Measurements from ENCODE around the gene KRTAP5-2. TPM values are rescaled to one million over a fixed set of nuclear protein-coding genes. Genes with fewer than 3 reads are reported as not detected.
A peak's percentile ranks its signal among the peaks of the same experiment; 100 is the strongest.

Gene KRTAP5-2
- total RNA-seq, 1 experiment from 2014 or later = not detected

- H4K8ac ChIP-seq (replicated peaks; ENCODE audit: insufficient read length, low read depth, low read length) = no peak overlapping the region
- H2BK15ac ChIP-seq (ENCODE audit: low read depth, low read length) = no peak overlapping the region
- no peak overlapping the region for H3K14ac ChIP-seq (ENCODE audit: insufficient read depth, low read length)
- no peak overlapping the region for H4K5ac ChIP-seq (ENCODE audit: insufficient read length, low read depth, low read length)
- Mint-ChIP-seq H3K36me3 (ENCODE audit: insufficient read depth in 1 of 3, low read depth in 3 of 3) (peaks cover 0 to 4% (median 0%) of the 10 kb centered on the region in 3 experiments; a peak in 3 of 7 replicates), H3K27ac (no peak overlapping the region), H3K9me3 (peaks cover 6 to 7% of the 10 kb centered on the region in 2 experiments), H3K27me3 (ENCODE audit: low read depth) (peaks cover 79% of the 10 kb centered on the region), H3K4me1 (peaks cover 12 to 26% of the 10 kb centered on the region in 2 experiments), H3K4me3 (peak overlapping the region; percentile 41 to 62; a peak in 2 of 5 replicates)
- H4K91ac ChIP-seq (ENCODE audit: insufficient read length, low read depth, low read length) = no peak overlapping the region
- no peak overlapping the region for H2AK5ac ChIP-seq (ENCODE audit: insufficient read length, low read length)
- peak; percentile 74 for DNase-seq
- no peak overlapping the region for H2BK120ac ChIP-seq (ENCODE audit: low read depth, low read length, poor library complexity, severe bottlenecking)
- H3K23me2 ChIP-seq (ENCODE audit: insufficient read length, low read depth, low read length, poor library complexity, severe bottlenecking) = peaks cover 22% of the 10 kb centered on the region
- no peak overlapping the region for H3K23ac ChIP-seq (ENCODE audit: insufficient read length, low read depth, low read length)
- H3K9ac ChIP-seq (ENCODE audit: extremely low read depth, insufficient read length, low read length) = no peak overlapping the region
- no peak overlapping the region for H3T11ph ChIP-seq (ENCODE audit: low read length)
- H2BK20ac ChIP-seq (ENCODE audit: low read depth, low read length, poor library complexity, severe bottlenecking) = no peak overlapping the region
- no peaks in the 10 kb centered on the region for H3K4me1 ChIP-seq (ENCODE audit: insufficient read depth, low read length)
- H3K56ac ChIP-seq (ENCODE audit: insufficient read length, low read depth, low read length) = no peak overlapping the region
- H4K20me1 ChIP-seq (ENCODE audit: control insufficient read depth, insufficient read depth, insufficient read length) = no peaks in the 10 kb centered on the region
- H3K79me1 ChIP-seq (ENCODE audit: insufficient read depth, low read depth, low read length, poor library complexity, severe bottlenecking) = no peaks in the 10 kb centered on the region
- no peak overlapping the region for H3K27ac ChIP-seq (ENCODE audit: insufficient read length, low read depth, low read length)
- no peaks in the 10 kb centered on the region for H3K9me3 ChIP-seq (ENCODE audit: control insufficient read depth, low read depth, low read length)
- WGBS (ENCODE audit: extremely low coverage, insufficient read length, low lambda C conversion rate) = no CpG with 5 or more reads among the region's 7 CpGs
- no peak overlapping the region for H3K4ac ChIP-seq (ENCODE audit: low read depth, low read length)
- H3K18ac ChIP-seq (ENCODE audit: insufficient read length, low read depth, low read length) = no peak overlapping the region
- peak overlapping the region; percentile 54 for H3K4me2 ChIP-seq (ENCODE audit: insufficient read depth, insufficient read length, low read length)
- no peak overlapping the region for H2AFZ ChIP-seq (ENCODE audit: low read length)
- H3K79me2 ChIP-seq (ENCODE audit: insufficient read depth, low read length) = no peaks in the 10 kb centered on the region
- H3K27me3 ChIP-seq (ENCODE audit: insufficient read depth, low read length) = peaks cover 19% of the 10 kb centered on the region
- no peak overlapping the region for H2BK12ac ChIP-seq (ENCODE audit: insufficient read length, low read depth, low read length)
- TF ChIP-seq CTCF (conservative IDR thresholded peaks at IDR 0.05) = no peak
- no peak overlapping the region for H2BK5ac ChIP-seq (ENCODE audit: insufficient read length, low read length)
Observed at GRCh38 chr11:1573903-1574237, 24.2 kb downstream of the KRTAP5-2 start.

All from H9 (cell line).